ENCODE measurements around the gene AFF2.

Gene AFF2

DNA sequence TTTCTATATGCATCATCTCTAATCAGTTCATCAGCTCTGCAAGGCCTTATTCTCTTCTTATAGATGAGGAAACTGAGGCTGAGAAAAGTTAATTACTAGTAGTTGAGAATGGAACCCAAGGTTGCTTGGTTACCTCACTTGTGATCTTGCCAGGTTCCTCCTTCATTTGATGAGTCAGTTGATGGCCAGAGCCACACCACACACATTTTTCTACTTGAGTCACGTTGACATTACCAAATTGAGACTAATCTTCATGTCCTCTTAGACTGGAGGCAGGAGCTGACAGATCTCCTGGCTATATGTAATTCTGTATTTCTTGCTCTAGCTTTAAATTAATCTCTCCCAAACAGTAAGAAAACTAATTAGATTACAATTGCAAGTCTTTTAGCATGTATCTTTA, 428.4 kb downstream of the AFF2 start:
- Histone ChIP-seq H3K4me1 (ENCODE audit: insufficient read depth, low read length) (no peaks in the 10 kb centered on the region), H3K36me3 (ENCODE audit: insufficient read depth, low read length) (no peaks in the 10 kb centered on the region), H3K9me3 (ENCODE audit: low read length) (no peaks in the 10 kb centered on the region), H3K27me3 (ENCODE audit: insufficient read depth, low read length) (peaks cover 5% of the 10 kb centered on the region), H2AFZ (ENCODE audit: low read depth, low read length) (no peak overlapping the region), H3K4me3 (ENCODE audit: low read length) (no peak overlapping the region)

DNA sequence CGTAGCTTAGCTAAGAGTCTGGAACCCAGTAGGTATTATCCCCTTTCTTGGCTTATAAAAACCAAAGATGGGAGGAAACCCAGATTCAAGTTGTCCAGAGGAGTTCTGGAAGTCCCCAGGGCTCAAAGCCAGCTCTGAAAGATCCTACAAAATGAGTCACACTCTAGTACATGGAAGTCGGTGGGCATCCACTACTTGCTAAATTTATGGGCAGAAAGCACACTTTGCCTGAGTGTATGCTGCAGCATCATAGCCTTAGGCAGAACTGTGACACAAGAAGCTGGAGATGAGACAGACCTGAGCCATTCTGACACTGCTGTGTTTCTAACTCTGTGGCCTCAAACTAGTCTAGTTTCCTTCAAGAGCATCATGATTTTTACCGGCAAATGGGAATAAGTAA, 429.3 kb downstream of the AFF2 start:
- Histone ChIP-seq H3K27me3 (ENCODE audit: insufficient read depth, low read length) (peaks cover 5% of the 10 kb centered on the region), H3K4me1 (ENCODE audit: insufficient read depth, low read length) (no peaks in the 10 kb centered on the region), H3K9me3 (ENCODE audit: low read length) (no peaks in the 10 kb centered on the region), H3K4me3 (ENCODE audit: low read length) (no peak overlapping the region), H3K36me3 (ENCODE audit: insufficient read depth, low read length) (no peaks in the 10 kb centered on the region), H2AFZ (ENCODE audit: low read depth, low read length) (no peak overlapping the region)

- Histone ChIP-seq H3K9me3 (ENCODE audit: low read length) (no peaks in the 10 kb centered on the region), H3K4me1 (ENCODE audit: insufficient read depth, low read length) (no peaks in the 10 kb centered on the region), H3K27me3 (ENCODE audit: insufficient read depth, low read length) (peaks cover 5% of the 10 kb centered on the region), H3K36me3 (ENCODE audit: insufficient read depth, low read length) (no peaks in the 10 kb centered on the region), H3K4me3 (ENCODE audit: low read length) (no peak overlapping the region), H2AFZ (ENCODE audit: low read depth, low read length) (no peak overlapping the region)
Measured at GRCh38 chrX:148930206-148930729, 429.9 kb downstream of the AFF2 start.

DNA sequence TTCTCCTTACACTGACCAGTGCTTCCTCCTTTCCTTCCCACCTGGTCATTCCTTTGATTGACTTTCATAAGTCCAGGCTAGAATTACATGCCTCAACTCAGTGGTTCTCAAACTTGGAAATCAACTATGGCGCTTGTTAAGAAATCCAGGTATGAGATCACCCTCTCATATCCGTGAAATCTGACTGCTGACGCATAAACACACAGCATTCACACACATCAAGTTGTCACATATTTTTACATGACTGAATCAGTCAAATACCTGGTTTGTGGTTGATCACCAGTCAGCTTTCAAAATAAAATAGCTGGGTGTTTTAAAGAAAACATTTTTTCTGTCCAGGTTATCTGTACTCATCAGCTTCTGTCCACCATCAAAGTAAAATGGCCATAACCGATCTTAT, 433.5 kb downstream of the AFF2 start:
- no peaks in the 10 kb centered on the region for H3K27me3 ChIP-seq (ENCODE audit: insufficient read depth, low read length)
- no peaks in the 10 kb centered on the region for H3K9me3 ChIP-seq (ENCODE audit: low read length)
- H3K4me1 ChIP-seq (ENCODE audit: insufficient read depth, low read length): no peaks in the 10 kb centered on the region
- H3K4me3 ChIP-seq (ENCODE audit: low read length): no peak overlapping the region
- H2AFZ ChIP-seq (ENCODE audit: low read depth, low read length): no peak overlapping the region
- H3K36me3 ChIP-seq (ENCODE audit: insufficient read depth, low read length): no peaks in the 10 kb centered on the region

GRCh38 chrX:148938348-148938747, 437.9 kb downstream of the AFF2 start:
- Histone ChIP-seq H3K36me3 (ENCODE audit: insufficient read depth, low read length) (no peaks in the 10 kb centered on the region), H3K27me3 (ENCODE audit: insufficient read depth, low read length) (peaks cover 5% of the 10 kb centered on the region), H2AFZ (ENCODE audit: low read depth, low read length) (no peak overlapping the region), H3K4me3 (ENCODE audit: low read length) (no peak overlapping the region), H3K9me3 (ENCODE audit: low read length) (no peaks in the 10 kb centered on the region), H3K4me1 (ENCODE audit: insufficient read depth, low read length) (no peaks in the 10 kb centered on the region)

- Histone ChIP-seq H2AFZ (ENCODE audit: low read depth, low read length) (no peak overlapping the region), H3K27me3 (ENCODE audit: insufficient read depth, low read length) (peaks cover 5% of the 10 kb centered on the region), H3K36me3 (ENCODE audit: insufficient read depth, low read length) (no peaks in the 10 kb centered on the region), H3K9me3 (ENCODE audit: low read length) (no peaks in the 10 kb centered on the region), H3K4me1 (ENCODE audit: insufficient read depth, low read length) (no peaks in the 10 kb centered on the region), H3K4me3 (ENCODE audit: low read length) (no peak overlapping the region)
Measured at GRCh38 chrX:148940411-148940996, 440.1 kb downstream of the AFF2 start.

DNA sequence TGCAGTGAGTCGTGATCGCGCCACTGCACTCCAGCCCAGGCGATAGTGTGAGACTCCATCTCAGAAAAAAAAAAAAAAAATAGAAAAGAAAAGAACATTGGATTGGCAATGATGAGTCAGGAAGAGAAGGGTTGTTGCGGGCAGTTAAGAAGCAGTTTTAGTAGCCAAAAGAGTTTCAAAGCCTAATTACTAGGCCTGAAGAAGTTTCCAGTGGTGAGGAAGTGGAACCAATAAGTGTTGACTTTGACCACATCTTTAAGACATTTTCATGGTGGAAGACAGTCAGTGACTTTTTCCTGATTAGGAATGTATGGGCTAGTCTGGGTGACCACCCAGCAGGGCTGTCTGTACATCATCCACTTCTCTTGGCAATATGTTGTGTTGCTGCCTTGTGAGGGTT, 442.3 kb downstream of the AFF2 start:
- no peaks in the 10 kb centered on the region for H3K36me3 ChIP-seq (ENCODE audit: insufficient read depth, low read length)
- no peak overlapping the region for H2AFZ ChIP-seq (ENCODE audit: low read depth, low read length)
- no peak overlapping the region for H3K4me3 ChIP-seq (ENCODE audit: low read length)
- H3K27me3 ChIP-seq (ENCODE audit: insufficient read depth, low read length): peaks cover 5% of the 10 kb centered on the region
- no peaks in the 10 kb centered on the region for H3K4me1 ChIP-seq (ENCODE audit: insufficient read depth, low read length)
- no peaks in the 10 kb centered on the region for H3K9me3 ChIP-seq (ENCODE audit: low read length)

GRCh38 chrX:148947399-148947975, 447.1 kb downstream of the AFF2 start:
- peaks cover 5% of the 10 kb centered on the region for H3K27me3 ChIP-seq (ENCODE audit: insufficient read depth, low read length)
- no peak overlapping the region for H3K4me3 ChIP-seq (ENCODE audit: low read length)
- H3K4me1 ChIP-seq (ENCODE audit: insufficient read depth, low read length): no peaks in the 10 kb centered on the region
- H3K36me3 ChIP-seq (ENCODE audit: insufficient read depth, low read length): no peaks in the 10 kb centered on the region
- H2AFZ ChIP-seq (ENCODE audit: low read depth, low read length): no peak overlapping the region
- H3K9me3 ChIP-seq (ENCODE audit: low read length): no peaks in the 10 kb centered on the region

DNA sequence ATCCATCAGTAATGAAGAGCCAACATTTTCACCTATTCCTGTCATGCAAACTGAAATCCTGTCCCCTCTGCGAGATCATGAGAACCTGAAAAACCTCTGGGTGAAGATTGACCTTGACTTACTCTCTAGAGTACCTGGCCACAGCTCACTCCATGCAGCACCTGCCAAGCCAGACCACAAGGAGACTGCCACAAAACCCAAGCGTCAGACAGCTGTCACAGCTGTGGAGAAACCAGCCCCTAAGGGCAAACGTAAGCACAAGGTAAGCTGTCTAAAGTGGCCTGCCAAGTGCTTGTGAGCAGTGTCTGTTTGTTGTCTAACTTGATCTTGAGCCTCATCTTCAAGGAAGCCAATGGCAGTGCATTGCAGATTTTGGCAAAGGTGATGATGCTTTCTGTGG, 455.9 kb downstream of the AFF2 start:
- H3K4me3 ChIP-seq (ENCODE audit: low read length): no peak overlapping the region
- no peaks in the 10 kb centered on the region for H3K36me3 ChIP-seq (ENCODE audit: insufficient read depth, low read length)
- H3K27me3 ChIP-seq (ENCODE audit: insufficient read depth, low read length): no peaks in the 10 kb centered on the region
- H3K4me1 ChIP-seq (ENCODE audit: insufficient read depth, low read length): no peaks in the 10 kb centered on the region
- H2AFZ ChIP-seq (ENCODE audit: low read depth, low read length): no peak overlapping the region
- no peaks in the 10 kb centered on the region for H3K9me3 ChIP-seq (ENCODE audit: low read length)

DNA sequence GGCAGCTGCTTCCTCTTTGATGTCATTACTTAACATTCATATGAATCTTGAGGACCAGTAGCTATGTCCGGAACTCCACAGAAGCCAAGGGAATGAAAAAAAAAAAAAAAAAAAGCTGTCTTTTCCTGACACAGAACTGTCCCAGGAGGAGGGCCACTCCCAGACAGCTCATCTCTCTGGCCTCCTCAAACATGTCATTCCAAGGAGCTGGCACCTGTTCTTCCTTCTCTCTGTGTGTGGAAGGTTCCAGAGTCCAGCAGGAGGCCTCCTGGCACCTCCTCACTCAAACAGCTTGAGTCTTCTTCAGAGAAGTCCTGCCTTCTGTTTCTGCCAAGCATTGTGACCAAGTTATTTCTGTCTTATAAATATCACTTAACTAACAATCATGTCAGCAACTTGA, 458.5 kb downstream of the AFF2 start:
- H3K27me3 ChIP-seq (ENCODE audit: insufficient read depth, low read length): no peaks in the 10 kb centered on the region
- H2AFZ ChIP-seq (ENCODE audit: low read depth, low read length): no peak overlapping the region
- H3K4me1 ChIP-seq (ENCODE audit: insufficient read depth, low read length): no peaks in the 10 kb centered on the region
- no peaks in the 10 kb centered on the region for H3K9me3 ChIP-seq (ENCODE audit: low read length)
- H3K4me3 ChIP-seq (ENCODE audit: low read length): no peak overlapping the region
- no peaks in the 10 kb centered on the region for H3K36me3 ChIP-seq (ENCODE audit: insufficient read depth, low read length)

DNA sequence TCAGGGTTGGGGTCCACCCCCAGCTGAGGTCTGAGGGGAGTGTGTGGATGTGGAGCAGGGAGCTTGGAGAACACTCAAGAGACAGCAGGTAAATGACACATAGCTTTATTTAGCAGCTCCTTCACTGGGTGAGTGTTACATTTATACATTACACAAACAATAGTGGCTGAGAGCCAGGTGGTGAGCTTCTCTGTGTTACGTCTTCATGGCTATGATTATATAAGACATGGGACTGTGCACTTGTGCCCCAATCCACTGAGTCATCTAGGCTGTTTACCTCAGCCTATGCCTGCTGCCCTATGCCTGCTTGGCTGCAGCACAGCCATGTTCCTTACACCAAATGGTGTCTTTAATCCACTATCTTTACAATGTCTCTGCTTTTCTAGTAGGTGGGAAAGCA, 459.6 kb downstream of the AFF2 start:
- no peaks in the 10 kb centered on the region for H3K4me1 ChIP-seq (ENCODE audit: insufficient read depth, low read length)
- no peaks in the 10 kb centered on the region for H3K36me3 ChIP-seq (ENCODE audit: insufficient read depth, low read length)
- H3K4me3 ChIP-seq (ENCODE audit: low read length): no peak overlapping the region
- H2AFZ ChIP-seq (ENCODE audit: low read depth, low read length): no peak overlapping the region
- no peaks in the 10 kb centered on the region for H3K27me3 ChIP-seq (ENCODE audit: insufficient read depth, low read length)
- H3K9me3 ChIP-seq (ENCODE audit: low read length): no peaks in the 10 kb centered on the region

- Histone ChIP-seq H3K9me3 (ENCODE audit: low read length) (no peaks in the 10 kb centered on the region), H2AFZ (ENCODE audit: low read depth, low read length) (no peak overlapping the region), H3K27me3 (ENCODE audit: insufficient read depth, low read length) (no peaks in the 10 kb centered on the region)
Measured at GRCh38 chrX:148961985-148962384, 461.6 kb downstream of the AFF2 start.

GRCh38 chrX:148976571-148977400, 476.4 kb downstream of the AFF2 start:
- Histone ChIP-seq H3K9me3 (ENCODE audit: low read length) (no peaks in the 10 kb centered on the region), H3K27me3 (ENCODE audit: insufficient read depth, low read length) (no peaks in the 10 kb centered on the region), H3K4me3 (ENCODE audit: low read length) (no peak overlapping the region), H3K36me3 (ENCODE audit: insufficient read depth, low read length) (no peaks in the 10 kb centered on the region), H3K4me1 (ENCODE audit: insufficient read depth, low read length) (no peaks in the 10 kb centered on the region), H2AFZ (ENCODE audit: low read depth, low read length) (no peak overlapping the region)

More at GRCh38 chrX:148961985-148962384, 461.6 kb downstream of the AFF2 start:
- Histone ChIP-seq H3K36me3 (ENCODE audit: insufficient read depth, low read length) (no peaks in the 10 kb centered on the region), H3K4me1 (ENCODE audit: insufficient read depth, low read length) (no peaks in the 10 kb centered on the region), H3K4me3 (ENCODE audit: low read length) (no peak overlapping the region)
